NAMALWA (cell line): ENCODE results near the gene SREK1.
"Not testable (repeated sequence)": the region's sequence is repeated elsewhere in the genome, so short reads cannot be mapped to it uniquely, and the experiment has no call there.

Source experiments
- DNase-seq: peaks from one replicate; pipeline ENCODE4 v3.0.0-alpha.2; 2015; ENCODE audit warnings: low spot score

SREK1 gene

DNA sequence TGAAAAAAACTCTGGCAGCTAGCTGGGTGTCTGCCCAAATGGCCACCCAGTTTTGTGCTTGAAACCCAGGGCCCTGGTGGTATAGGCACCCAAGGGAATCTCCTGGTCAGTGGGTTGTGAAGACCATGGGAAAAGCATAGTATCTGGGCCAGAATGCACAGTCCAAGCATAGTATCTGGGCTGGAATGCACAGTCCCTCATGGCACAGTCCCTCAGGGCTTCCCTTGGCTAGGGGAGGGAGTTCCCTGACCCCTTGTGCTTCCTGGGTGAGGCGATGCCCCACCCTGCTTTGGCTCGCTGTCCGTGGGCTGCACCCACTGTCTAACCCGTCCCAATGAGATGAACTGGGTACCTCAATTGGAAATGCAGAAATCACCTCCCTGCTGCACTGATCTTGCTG, 78.8 kb downstream of the SREK1 start:
- not testable (repeated sequence) for DNase-seq

GRCh38 chr5:66223637-66224036, 79.5 kb downstream of the SREK1 start:
- no peak for DNase-seq

DNA sequence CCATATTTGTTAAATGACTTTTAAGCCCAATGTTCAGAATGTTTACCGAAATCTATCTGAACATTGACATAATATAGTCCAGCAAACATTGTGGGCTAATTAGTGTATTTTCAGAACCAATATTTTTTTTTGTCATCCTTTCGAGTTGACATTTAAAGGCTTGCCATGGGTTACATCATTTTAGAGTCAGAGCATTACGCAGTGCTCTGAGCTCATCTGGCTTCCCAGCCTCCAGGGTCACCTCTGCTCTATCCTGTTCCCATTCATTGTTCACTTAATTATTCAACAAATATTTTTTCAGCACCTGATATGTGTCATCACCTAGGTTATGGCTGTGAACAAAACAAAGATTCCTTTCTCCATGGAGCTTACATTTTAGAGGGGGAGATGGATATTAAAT, 80.2 kb downstream of the SREK1 start:
- no peak for DNase-seq

DNA sequence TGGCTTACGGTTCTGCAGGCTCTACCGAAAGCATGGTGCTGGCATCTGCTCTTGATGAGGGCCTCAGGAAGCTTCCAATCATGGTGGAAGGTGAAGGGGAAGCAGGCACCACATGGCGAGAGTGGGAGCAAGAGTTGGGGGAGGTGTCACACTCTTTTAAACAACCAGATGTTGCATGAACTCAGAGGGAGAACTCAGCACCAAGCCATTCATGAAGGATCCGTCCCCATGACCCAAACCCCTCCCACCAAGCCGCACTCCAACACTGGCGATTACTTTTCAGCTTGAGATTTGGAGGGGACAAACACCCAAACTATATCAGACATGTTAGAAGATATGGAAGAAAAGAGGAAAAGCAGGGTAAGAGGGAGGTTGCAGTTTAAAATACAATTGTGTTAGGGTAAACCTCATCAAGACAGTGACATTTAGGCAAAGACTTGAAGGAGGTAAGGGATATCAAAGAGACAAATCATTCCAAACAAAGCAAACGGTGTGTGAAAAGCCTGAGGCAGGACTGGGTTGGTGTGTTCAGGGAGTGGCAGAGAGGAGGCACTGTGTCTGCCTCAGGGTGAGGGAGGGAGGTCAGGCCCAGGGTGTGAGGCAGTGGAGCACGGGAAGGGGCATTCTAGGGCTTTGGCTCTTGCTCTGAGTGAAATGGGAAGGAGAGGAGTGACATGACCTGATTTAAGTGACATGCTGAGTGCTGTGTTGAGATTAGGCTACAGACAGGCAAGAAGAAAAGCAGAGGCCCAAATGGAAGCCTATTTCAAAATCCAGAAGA, 80.9 kb downstream of the SREK1 start:
- DNase-seq, result no peak

GRCh38 chr5:66230551-66230950, 86.5 kb downstream of the SREK1 start:
- DNase-seq, result no peak

DNA sequence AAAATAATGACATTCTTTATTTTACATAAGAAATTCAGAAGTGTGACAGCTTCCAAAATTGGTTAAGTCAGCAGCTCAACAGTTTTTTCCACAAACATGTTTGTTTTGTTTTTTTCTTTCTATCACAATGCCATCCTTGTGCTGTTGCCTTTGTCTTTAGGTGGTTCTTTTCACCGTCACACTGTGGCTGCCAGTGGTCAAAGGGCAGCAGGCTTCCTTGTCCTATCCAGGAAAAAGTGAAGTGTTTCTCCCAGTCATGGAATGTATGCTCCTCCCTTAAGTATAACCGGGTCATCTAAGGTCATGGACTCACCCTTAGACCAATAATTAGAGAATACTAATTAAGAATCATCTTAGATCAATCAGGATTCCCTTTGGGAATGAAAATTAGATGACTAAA, 87.4 kb downstream of the SREK1 start:
- DNase-seq, result no peak

DNA sequence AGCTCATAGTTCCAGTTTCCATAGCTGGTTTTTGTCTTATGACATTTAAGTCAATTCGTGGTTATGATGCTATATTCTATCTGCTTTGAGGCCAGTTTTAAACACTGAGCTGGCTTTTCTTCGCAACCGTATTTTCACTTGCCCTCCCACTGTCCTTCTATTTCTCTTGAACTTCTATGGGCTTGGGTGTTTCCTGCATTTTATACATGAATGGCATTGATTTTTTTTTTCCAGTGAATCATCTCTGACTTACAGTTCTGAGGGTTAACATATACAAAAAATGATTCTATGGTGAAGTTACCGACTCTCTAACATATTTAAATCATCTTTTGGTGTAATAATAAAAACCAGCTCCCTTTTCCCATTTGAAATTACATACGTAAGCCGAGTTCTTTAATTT, 88.2 kb downstream of the SREK1 start:
- no peak for DNase-seq

DNA sequence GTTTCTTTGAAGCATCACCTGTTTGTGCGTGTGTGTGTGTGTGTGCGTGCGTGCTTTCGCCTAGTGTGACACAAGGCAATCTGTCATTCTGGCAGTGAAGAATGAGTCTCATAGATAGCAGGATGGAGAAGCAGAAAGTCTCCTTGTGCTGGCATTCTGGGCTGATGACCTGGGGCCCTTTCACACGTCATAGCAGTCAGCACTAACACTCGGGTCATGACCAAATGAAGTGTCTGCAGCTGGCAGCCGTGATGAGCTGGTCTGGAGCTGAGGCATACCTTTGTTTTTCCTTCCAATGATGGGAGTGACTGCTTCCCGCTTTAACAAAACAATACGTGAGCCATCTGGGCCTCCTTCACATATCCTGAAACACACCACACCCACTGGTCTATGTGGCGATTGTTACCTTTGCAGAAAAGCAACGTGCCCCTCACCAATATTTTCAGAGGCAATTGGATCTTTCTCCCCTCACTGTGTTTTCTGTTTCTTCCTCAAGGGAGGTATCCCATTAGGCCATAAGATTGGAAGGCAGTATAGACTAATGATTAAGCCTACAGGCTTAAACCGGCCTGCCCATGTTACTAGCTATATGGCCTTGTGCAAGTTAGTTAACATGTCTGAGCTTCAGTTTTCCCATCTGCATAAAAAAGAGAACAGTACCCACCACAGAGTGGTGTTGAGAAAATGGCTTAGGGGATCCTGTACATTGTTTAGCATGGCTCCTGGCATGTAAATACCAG, 88.8 kb downstream of the SREK1 start:
- DNase-seq, result no peak
